Mesendoderm (in vitro differentiated cells): ENCODE data around the gene LRRC72.
"Not testable (repeated sequence)": the region's sequence is repeated elsewhere in the genome, so short reads cannot be mapped to it uniquely, and the experiment has no call there.

Experiments used
- DNase-seq: peaks from one replicate; pipeline ENCODE4 v3.0.0; 2013
- H2AK5ac ChIP-seq: 2 replicates; pipeline ENCODE4 v1.6.1; 2013; ENCODE audit warnings: low read length, inconsistent platforms
- H2BK120ac ChIP-seq: 2 replicates; pipeline ENCODE4 v1.6.1; 2013; ENCODE audit warnings: low read depth, mild to moderate bottlenecking, low read length, moderate library complexity, mixed read lengths
- H2BK15ac ChIP-seq: replicated peaks from 2 replicates; pipeline ENCODE4 v1.6.1; 2013; ENCODE audit warnings: low read depth, mild to moderate bottlenecking, moderate library complexity
- H2BK5ac ChIP-seq: 2 replicates; pipeline ENCODE4 v1.6.1; 2013; ENCODE audit warnings: low read length, inconsistent platforms
- H3K18ac ChIP-seq: 2 replicates; pipeline ENCODE4 v1.6.1; 2013; ENCODE audit warnings: mild to moderate bottlenecking, low read length, mixed read lengths
- H3K23ac ChIP-seq: one replicate; pipeline ENCODE4 v1.6.1; 2013; ENCODE audit warnings: low read length
- H3K27ac ChIP-seq: 2 replicates; pipeline ENCODE4 v1.5.1; 2013; ENCODE audit warnings: low read depth, mild to moderate bottlenecking, inconsistent platforms, low read length, moderate library complexity
- H3K27me3 ChIP-seq: 2 replicates; pipeline ENCODE4 v1.6.1; 2013; ENCODE audit warnings: low read length, control low read depth, mild to moderate bottlenecking, inconsistent platforms; ENCODE audit not compliant: insufficient read depth, poor library complexity
- H3K36me3 ChIP-seq: 2 replicates; pipeline ENCODE4 v1.6.1; 2013; ENCODE audit warnings: low read length, inconsistent platforms; ENCODE audit not compliant: control insufficient read depth, insufficient read depth
- H3K4ac ChIP-seq: one replicate; pipeline ENCODE4 v1.6.1; 2013; ENCODE audit warnings: low read depth, mild to moderate bottlenecking, low read length, moderate library complexity
- H3K4me1 ChIP-seq: 2 replicates; pipeline ENCODE4 v1.6.1; 2013; ENCODE audit warnings: low read depth, low read length, inconsistent platforms; ENCODE audit not compliant: control insufficient read depth
- H3K4me2 ChIP-seq: 2 replicates; pipeline ENCODE4 v1.6.1; 2013; ENCODE audit warnings: low read length
- H3K4me3 ChIP-seq: 2 replicates; pipeline ENCODE4 v1.5.1; 2013; ENCODE audit warnings: mild to moderate bottlenecking, low read length
- H3K56ac ChIP-seq: one replicate; pipeline ENCODE4 v1.6.1; 2013; ENCODE audit warnings: low read length
- H3K79me1 ChIP-seq: 2 replicates; pipeline ENCODE4 v1.6.1; 2013; ENCODE audit warnings: low read length, inconsistent platforms
- H3K79me2 ChIP-seq: 2 replicates; pipeline ENCODE4 v1.6.1; 2013; ENCODE audit warnings: mild to moderate bottlenecking, low read length; ENCODE audit not compliant: control insufficient read depth, insufficient read depth
- H3K9ac ChIP-seq: 2 replicates; pipeline ENCODE4 v1.6.1; 2013; ENCODE audit warnings: low read length, inconsistent platforms
- H4K5ac ChIP-seq: one replicate; pipeline ENCODE4 v1.6.1; 2013; ENCODE audit warnings: low read length
- H4K8ac ChIP-seq: one replicate; pipeline ENCODE4 v1.6.1; 2013; ENCODE audit warnings: low read depth, mild to moderate bottlenecking, control low read depth, low read length, moderate library complexity
- WGBS: extraction: QIAGEN DNeasy Blood & Tissue Kit; methylation state at CpG from one replicate; pipeline ENCODE4 v1.1.7; 2013; ENCODE audit warnings: low lambda C conversion rate, missing lambda C conversion rate; ENCODE audit not compliant: insufficient coverage; ENCODE audit errors: extremely low coverage; 5-methylcytosine and 5-hydroxymethylcytosine counted together

Gene LRRC72

GRCh38 chr7:16531707-16532106 lies 5.1 kb downstream of the LRRC72 start:
- Histone ChIP-seq H3K4ac (no peak overlapping the region), H3K4me3 (no peak overlapping the region), H3K23ac (no peak overlapping the region), H3K79me2 (no peaks in the 10 kb centered on the region), H4K8ac (no peak overlapping the region), H3K56ac (no peak overlapping the region), H3K18ac (no peak overlapping the region), H3K79me1 (no peaks in the 10 kb centered on the region), H3K27ac (no peak overlapping the region), H3K9ac (no peak overlapping the region), H3K4me2 (no peak overlapping the region), H3K4me1 (no peaks in the 10 kb centered on the region), H3K36me3 (no peaks in the 10 kb centered on the region), H4K5ac (no peak overlapping the region), H2AK5ac (no peak overlapping the region), H2BK5ac (no peak overlapping the region), H2BK15ac (no peak overlapping the region), H2BK120ac (no peak overlapping the region), H3K27me3 (no peaks in the 10 kb centered on the region)
- WGBS, result no CpG with 5 or more reads among the region's 1 CpG
- no peak for DNase-seq

- H3K4me3 ChIP-seq, result no peak overlapping the region
- H3K27ac ChIP-seq, result no peak overlapping the region
Measured at GRCh38 chr7:16532272-16532671, 5.6 kb downstream of the LRRC72 start.

GRCh38 chr7:16535500-16535899 lies 8.9 kb downstream of the LRRC72 start:
- H3K27ac ChIP-seq, result no peak overlapping the region
- H3K79me1 ChIP-seq, result no peaks in the 10 kb centered on the region
- H3K18ac ChIP-seq, result no peak overlapping the region
- H3K56ac ChIP-seq, result no peak overlapping the region
- H3K23ac ChIP-seq, result no peak overlapping the region
- no peak overlapping the region for H2AK5ac ChIP-seq
- H3K4ac ChIP-seq, result no peak overlapping the region
- H3K4me3 ChIP-seq, result no peak overlapping the region
- H3K36me3 ChIP-seq, result no peaks in the 10 kb centered on the region
- H3K4me1 ChIP-seq, result no peaks in the 10 kb centered on the region
- H2BK120ac ChIP-seq, result no peak overlapping the region
- no peaks in the 10 kb centered on the region for H3K27me3 ChIP-seq
- no peaks in the 10 kb centered on the region for H3K79me2 ChIP-seq
- no peak overlapping the region for H4K8ac ChIP-seq
- no peak overlapping the region for H4K5ac ChIP-seq
- no peak overlapping the region for H2BK5ac ChIP-seq
- no peak overlapping the region for H3K9ac ChIP-seq
- WGBS, result no CpG with 5 or more reads among the region's 2 CpGs
- DNase-seq, result no peak
- H2BK15ac ChIP-seq, result no peak overlapping the region
- no peak overlapping the region for H3K4me2 ChIP-seq

More at GRCh38 chr7:16532272-16532671, 5.6 kb downstream of the LRRC72 start:
- H4K5ac ChIP-seq, result no peak overlapping the region
- H3K4ac ChIP-seq, result no peak overlapping the region
- H4K8ac ChIP-seq, result no peak overlapping the region
- H3K27me3 ChIP-seq, result no peaks in the 10 kb centered on the region
- WGBS, result no CpG with 5 or more reads among the region's 1 CpG
- no peaks in the 10 kb centered on the region for H3K79me2 ChIP-seq
- no peak overlapping the region for H2BK15ac ChIP-seq
- no peak overlapping the region for H2BK5ac ChIP-seq
- no peak overlapping the region for H2AK5ac ChIP-seq
- no peaks in the 10 kb centered on the region for H3K36me3 ChIP-seq
- no peak overlapping the region for H3K9ac ChIP-seq
- no peak overlapping the region for H3K4me2 ChIP-seq
- H3K4me1 ChIP-seq, result no peaks in the 10 kb centered on the region
- peak; percentile 60 for DNase-seq
- H3K79me1 ChIP-seq, result no peaks in the 10 kb centered on the region
- no peak overlapping the region for H3K56ac ChIP-seq
- H3K23ac ChIP-seq, result no peak overlapping the region
- H3K18ac ChIP-seq, result no peak overlapping the region
- H2BK120ac ChIP-seq, result no peak overlapping the region

GRCh38 chr7:16540559-16540958 lies 13.9 kb downstream of the LRRC72 start:
- not testable (repeated sequence) for DNase-seq, H3K27me3 ChIP-seq, H3K56ac ChIP-seq, H3K79me2 ChIP-seq, H3K4ac ChIP-seq, H3K27ac ChIP-seq, H2BK5ac ChIP-seq, H3K79me1 ChIP-seq, H3K18ac ChIP-seq, H3K4me1 ChIP-seq, H4K5ac ChIP-seq, H3K4me2 ChIP-seq, H3K23ac ChIP-seq, H3K9ac ChIP-seq, H3K36me3 ChIP-seq, H2BK120ac ChIP-seq, H2AK5ac ChIP-seq, H3K4me3 ChIP-seq, H2BK15ac ChIP-seq, H4K8ac ChIP-seq
- no CpG with 5 or more reads among the region's 2 CpGs for WGBS

- H3K27ac ChIP-seq, result no peak overlapping the region
- H3K79me1 ChIP-seq, result no peaks in the 10 kb centered on the region
- no peaks in the 10 kb centered on the region for H3K27me3 ChIP-seq
- H3K4me3 ChIP-seq, result no peak overlapping the region
- H3K79me2 ChIP-seq, result no peaks in the 10 kb centered on the region
- H4K8ac ChIP-seq, result no peak overlapping the region
- no peak overlapping the region for H4K5ac ChIP-seq
- no peaks in the 10 kb centered on the region for H3K36me3 ChIP-seq
- no CpG with 5 or more reads among the region's 2 CpGs for WGBS
- no peak overlapping the region for H2BK120ac ChIP-seq
- no peak overlapping the region for H3K4me2 ChIP-seq
- H2BK5ac ChIP-seq, result no peak overlapping the region
- DNase-seq, result peak; percentile 92
- H2AK5ac ChIP-seq, result no peak overlapping the region
- no peak overlapping the region for H3K23ac ChIP-seq
- no peak overlapping the region for H3K9ac ChIP-seq
- H3K4ac ChIP-seq, result no peak overlapping the region
- H3K56ac ChIP-seq, result no peak overlapping the region
- H3K18ac ChIP-seq, result no peak overlapping the region
- H3K4me1 ChIP-seq, result peaks cover 2% of the 10 kb centered on the region
- no peak overlapping the region for H2BK15ac ChIP-seq
Measured at GRCh38 chr7:16542401-16542800, 15.8 kb downstream of the LRRC72 start.

GRCh38 chr7:16543456-16543855 lies 16.8 kb downstream of the LRRC72 start:
- Histone ChIP-seq H3K4me2 (no peak overlapping the region), H2AK5ac (no peak overlapping the region), H3K27me3 (no peaks in the 10 kb centered on the region), H3K4me1 (peaks cover 2% of the 10 kb centered on the region), H3K36me3 (no peaks in the 10 kb centered on the region), H4K8ac (no peak overlapping the region), H3K4ac (no peak overlapping the region), H3K79me1 (no peaks in the 10 kb centered on the region), H3K18ac (peak overlapping the region; percentile 45), H3K23ac (no peak overlapping the region), H3K56ac (no peak overlapping the region), H3K27ac (no peak overlapping the region), H3K79me2 (no peaks in the 10 kb centered on the region), H3K4me3 (no peak overlapping the region), H3K9ac (no peak overlapping the region), H2BK120ac (no peak overlapping the region), H2BK15ac (no peak overlapping the region), H4K5ac (no peak overlapping the region), H2BK5ac (no peak overlapping the region)
- peak; percentile 63 for DNase-seq
- WGBS, result no CpG with 5 or more reads among the region's 2 CpGs
